K562 (cell line): Measurements from ENCODE around the gene CRCP. TPM values are rescaled to one million over a fixed set of nuclear protein-coding genes. Genes with fewer than 3 reads are reported as not detected.

Source experiments
- ATAC-seq: fragments of 200-7000 bp; cut with Tn5 transposase; 3 replicates; pipeline ENCODE4 v1.9.1; 2020; ENCODE audit warnings: moderate library complexity
- BruUV-seq: library from RNA; stranded (reverse); fragments of 400-500 nt; replicated peaks from 2 replicates; lab custom pipeline; 2021; lab: Mats Ljungman, UMichigan
- CTCF ChIA-PET: fragments of 300-600 bp; formaldehyde crosslinking; extraction: SDS; loops from one replicate; lab custom pipeline; 2021; ENCODE audit warnings: low intra/inter-chr PET ratio; lab: Yijun Ruan, JAX
- POLR2A ChIA-PET: fragments of 300-600, 350-650 bp; sonication (Branson Sonifier 250); formaldehyde crosslinking; extraction: SDS; loops from one replicate; lab custom pipeline; 2021; ENCODE audit warnings: antibody characterized with exemption, inconsistent platforms; lab: Yijun Ruan, JAX
- DNase-seq, 4 experiments: peaks; one replicate each; pipeline versions ENCODE4 v3.0.0 to v3.0.0-alpha.2; 2011 to 2018; ENCODE audit warnings: low spot score in 3 of 4, mixed read lengths in 3 of 4; ENCODE audit errors: extremely low read depth in 1 of 4
- FAIRE-seq: peaks from 2 replicates; lab custom pipeline; 2011; peaks lifted over from hg19 to GRCh38; lab: Jason Lieb, UNC
- H2AFZ ChIP-seq: 2 replicates; pipeline ENCODE4 v1.6.0; 2011; ENCODE audit warnings: low read depth, low read length, control low read depth, inconsistent platforms
- H3K27ac ChIP-seq: fragments of 200-600 bp; 3 replicates; pipeline ENCODE4 v1.8.0; 2011; ENCODE audit warnings: low read depth, mild to moderate bottlenecking, control low read depth, inconsistent platforms, low read length, moderate library complexity, mixed read lengths; ENCODE audit errors: extremely low read depth
- H3K27me3 ChIP-seq, 2 experiments: fragments of 300-600 bp in 1 of 2; 2 replicates in 1 of 2; 3 replicates in 1 of 2; pipeline versions ENCODE4 v1.6.0 to v1.8.0; 2011; ENCODE audit warnings: inconsistent platforms in 2 of 2, low read length in 2 of 2, mild to moderate bottlenecking in 1 of 2, mixed read lengths in 1 of 2, moderate library complexity in 1 of 2; ENCODE audit not compliant: control insufficient read depth in 2 of 2, insufficient read depth in 2 of 2
- H3K36me3 ChIP-seq: fragments of 300-600 bp; 3 replicates; pipeline ENCODE4 v1.8.0; 2011; ENCODE audit warnings: mild to moderate bottlenecking, low read length, inconsistent platforms; ENCODE audit not compliant: control insufficient read depth, insufficient read depth
- H3K4me1 ChIP-seq, 2 experiments: fragments of 200-600 bp in 1 of 2; replicated peaks in 1 of 2; 2 replicates in 1 of 2; 3 replicates in 1 of 2; pipeline versions ENCODE4 v1.5.1 to v1.8.0; 2011; ENCODE audit warnings: inconsistent platforms in 2 of 2, low read length in 2 of 2, mild to moderate bottlenecking in 1 of 2, mixed read lengths in 1 of 2, moderate library complexity in 1 of 2; ENCODE audit not compliant: control insufficient read depth in 2 of 2, insufficient read depth in 2 of 2
- H3K4me2 ChIP-seq: 2 replicates; pipeline ENCODE4 v1.6.1; 2011; ENCODE audit warnings: low read length, control low read depth, inconsistent platforms, mixed read lengths; ENCODE audit not compliant: insufficient read depth
- H3K4me3 ChIP-seq: fragments of 200-600 bp; sonication (generic), shearing (Covaris generic); 2 replicates; pipeline ENCODE4 v1.5.1; 2016; ENCODE audit warnings: control low read depth, inconsistent platforms
- H3K79me2 ChIP-seq: fragments of 200-600 bp; 3 replicates; pipeline ENCODE4 v1.8.0; 2011; ENCODE audit warnings: low read length, inconsistent platforms; ENCODE audit not compliant: control insufficient read depth, insufficient read depth
- H3K9ac ChIP-seq, 2 experiments: 2 replicates each; pipeline versions ENCODE4 v1.6.0 to v1.6.1; 2011; ENCODE audit warnings: low read depth in 2 of 2, low read length in 2 of 2, control low read depth in 1 of 2, inconsistent platforms in 1 of 2, mild to moderate bottlenecking in 1 of 2, mixed read lengths in 1 of 2; ENCODE audit not compliant: insufficient read depth in 1 of 2
- H3K9me1 ChIP-seq: one replicate; pipeline ENCODE4 v1.6.0; 2011; ENCODE audit warnings: inconsistent platforms, mild to moderate bottlenecking, low read length, moderate library complexity; ENCODE audit not compliant: control insufficient read depth, insufficient read depth
- H3K9me3 ChIP-seq: replicated peaks from 2 replicates; pipeline ENCODE4 v1.5.1; 2011; ENCODE audit warnings: low read depth, low read length, inconsistent platforms; ENCODE audit not compliant: control insufficient read depth, insufficient read depth
- H4K20me1 ChIP-seq: replicated peaks from 2 replicates; pipeline ENCODE4 v1.6.1; 2011; ENCODE audit warnings: low read length, inconsistent platforms, mixed read lengths; ENCODE audit not compliant: control insufficient read depth, insufficient read depth
- ATF2 ChIP-seq: sonication (generic); formaldehyde crosslinking; IDR thresholded peaks from 2 replicates; pipeline ENCODE4 v1.8.1; 2022; ENCODE audit warnings: missing genetic modification reagents
- CBFA2T2 ChIP-seq: fragments of 450-650 bp; conservative IDR thresholded peaks from 2 replicates; pipeline ENCODE4 v1.6.1; 2017; ENCODE audit warnings: mild to moderate bottlenecking
- CBFA2T3 ChIP-seq: fragments of 450-650 bp; IDR thresholded peaks from 2 replicates; pipeline ENCODE4 v1.6.1; 2017
- CBX5 ChIP-seq: IDR thresholded peaks from 2 replicates; pipeline ENCODE4 v1.6.1; 2014; ENCODE audit warnings: low read depth, borderline replicate concordance
- CREB3L1 ChIP-seq: fragments of 450-650 bp; IDR thresholded peaks from 2 replicates; pipeline ENCODE4 v1.6.1; 2014; ENCODE audit warnings: low read depth, mild to moderate bottlenecking, moderate library complexity, borderline replicate concordance
- CTBP1 ChIP-seq: fragments of 450-650 bp; IDR thresholded peaks from 2 replicates; pipeline ENCODE4 v1.6.1; 2016; ENCODE audit warnings: borderline replicate concordance
- LCOR ChIP-seq: sonication (generic); formaldehyde crosslinking; IDR thresholded peaks from 2 replicates; pipeline ENCODE4 v1.8.0; 2022; ENCODE audit warnings: mild to moderate bottlenecking, missing genetic modification reagents
- LEF1 ChIP-seq: fragments of 450-650 bp; IDR thresholded peaks from 2 replicates; pipeline ENCODE4 v1.6.1; 2016; ENCODE audit warnings: mild to moderate bottlenecking
- MAFF ChIP-seq: IDR thresholded peaks from 2 replicates; pipeline ENCODE4 v1.6.1; 2012; ENCODE audit warnings: low read length, improper control_type of control experiment
- MIER1 ChIP-seq: fragments of 450-650 bp; IDR thresholded peaks from 2 replicates; pipeline ENCODE4 v1.6.1; 2016; ENCODE audit warnings: antibody characterized with exemption, mild to moderate bottlenecking, low read depth
- NR0B1 ChIP-seq: fragments of 450-650 bp; IDR thresholded peaks from one replicate; pipeline ENCODE4 v1.6.1; 2018; ENCODE audit warnings: mild to moderate bottlenecking, moderate library complexity; ENCODE audit not compliant: partially characterized antibody
- POU5F1 ChIP-seq: fragments of 150-350 bp; IDR thresholded peaks from 2 replicates; pipeline ENCODE4 v1.6.1; 2014; ENCODE audit warnings: borderline replicate concordance, low read length, low read depth, mild to moderate bottlenecking; ENCODE audit not compliant: partially characterized antibody
- TBP ChIP-seq: optimal IDR thresholded peaks from 2 replicates; pipeline ENCODE3; 2011; ENCODE audit warnings: low read depth, low read length, improper control_type of control experiment
- TFE3 ChIP-seq: fragments of 450-650 bp; formaldehyde crosslinking; IDR thresholded peaks from 2 replicates; pipeline ENCODE4 v1.4.0; 2020; ENCODE audit warnings: mild to moderate bottlenecking, mixed read lengths
- ZBTB17 ChIP-seq: fragments of 450-650 bp; formaldehyde crosslinking; IDR thresholded peaks from 2 replicates; pipeline ENCODE4 v1.4.0; 2020; ENCODE audit warnings: mild to moderate bottlenecking
- ZBTB7A ChIP-seq: IDR thresholded peaks from 2 replicates; pipeline ENCODE4 v1.6.1; 2011; ENCODE audit warnings: low read depth, mild to moderate bottlenecking, low read length, moderate library complexity, borderline replicate concordance; ENCODE audit not compliant: control insufficient read depth
- ZNF134 ChIP-seq: fragments of 250-450 bp; sonication (Bioruptor Pico); conservative IDR thresholded peaks from 2 replicates; pipeline ENCODE4 v1.4.0; 2020
- ZNF778 ChIP-seq: fragments of 450-650 bp; formaldehyde crosslinking; IDR thresholded peaks from 2 replicates; pipeline ENCODE4 v1.4.0; 2020; ENCODE audit warnings: mild to moderate bottlenecking, moderate library complexity
- in situ Hi-C: fragments of 300-500 bp; cut with MboI; formaldehyde crosslinking; loops from 4 replicates; pipeline ENCODE4 v1.15.0; 2018; ENCODE audit warnings: inconsistent platforms, mixed read lengths
- intact Hi-C: fragments of 100-400 bp; cut with micrococcal nuclease; formaldehyde crosslinking; loops from 2 replicates; pipeline ENCODE4 v1.14.2; 2022
- polyA plus RNA-seq, 8 experiments: library from polyadenylated mRNA; depleted of rRNA in 4 of 8; stranded (reverse) in 5 of 8; unstranded in 3 of 8; fragments of >200 nt; fragmentation: Nextera tagmentation in 2 of 8; fragmentation: Illumina TruSeq in 1 of 8; extraction: Ambion mirVana in 2 of 8; extraction: Trizol in 1 of 8; gene quantifications; 2 replicates each; pipeline versions ENCODE4 v1.2.1 to v1.2.3, GENCODE V29; 2011 to 2014; ENCODE audit warnings: inconsistent platforms in 1 of 8, missing spikeins in 1 of 8
- total RNA-seq, 7 experiments: library from RNA; depleted of rRNA in 6 of 7; stranded (reverse); fragments of >200 nt in 6 of 7; fragmentation: Illumina TruSeq in 2 of 7; extraction: Trizol in 2 of 7; gene quantifications; 2 replicates each; pipeline versions ENCODE4 v1.2.1 to v1.2.3, GENCODE V29; 2011 to 2021; ENCODE audit warnings: low replicate concordance in 1 of 7

The CRCP gene
- total and polyA plus RNA-seq, 9 of the 15 experiments (the other 6 are each of a cell fraction or from before 2014, with no cell fraction given): 22.1 to 58.3 (median 43.4) TPM

GRCh38 chr7:66178258-66178657 is 63.6 kb downstream of the CRCP start (continued):
- TF ChIP-seq TFE3 (CRISPR knock-in tag) (peak; percentile 91), POU5F1 (no peak)

- Histone ChIP-seq H3K4me3 (no peak overlapping the region), H3K27ac (no peak overlapping the region), H4K20me1 (no peaks in the 10 kb centered on the region), H3K79me2 (no peaks in the 10 kb centered on the region), H3K36me3 (no peaks in the 10 kb centered on the region), H3K9me3 (peaks cover 6% of the 10 kb centered on the region; the same call in 1 of the 2 replicates), H3K4me2 (no peak overlapping the region), H3K4me1 (no peaks in the 10 kb centered on the region), H3K9me1 (no peaks in the 10 kb centered on the region), H2AFZ (no peak overlapping the region), H3K9ac (no peak overlapping the region), H3K27me3 (peaks cover 2 to 24% of the 10 kb centered on the region in 2 experiments; a peak in 4 of 5 replicates)
- FAIRE-seq (no peak), ATAC-seq (no peak), DNase-seq (no peak)
- in situ Hi-C loops: no loop called here
- TF ChIP-seq ATF2 (CRISPR knock-in tag): no peak
- no peak for TF ChIP-seq CBFA2T3
- TF ChIP-seq ZBTB17 (CRISPR knock-in tag): no peak
- no peak for TF ChIP-seq LEF1
- TF ChIP-seq CBX5: no peak
- no peak for TF ChIP-seq NR0B1
- TF ChIP-seq CTBP1: no peak
- TF ChIP-seq ZNF778 (CRISPR knock-in tag): no peak
- no peak for TF ChIP-seq CBFA2T2
- TF ChIP-seq ZNF134 (CRISPR knock-in tag): no peak
- no peak for TF ChIP-seq MAFF
- no peak for TF ChIP-seq LCOR
- no peak for TF ChIP-seq CREB3L1
- no peak for TF ChIP-seq ZBTB7A
- TF ChIP-seq TBP: no peak
- TF ChIP-seq MIER1: no peak
- POLR2A ChIA-PET: no interaction called here
- intact Hi-C loops: no loop called here
- no TSS peak for BruUV-seq
- CTCF ChIA-PET: no interaction called here
Measured at GRCh38 chr7:66181329-66181728, 66.7 kb downstream of the CRCP start.
